GM19468 (cell line): ENCODE results near the gene ICA1.
"Not testable (repeated sequence)": the region's sequence is repeated elsewhere in the genome, so short reads cannot be mapped to it uniquely, and the experiment has no call there.

Experiments used
- ATAC-seq: cut with Tn5 transposase; IDR thresholded peaks from one replicate; pipeline ENCODE4 v1.9.1; 2021; ENCODE audit warnings: mild to moderate bottlenecking, moderate library complexity, moderate number of reproducible peaks; ENCODE audit not compliant: unreplicated experiment; ENCODE audit errors: extremely low read depth

ICA1 gene

DNA sequence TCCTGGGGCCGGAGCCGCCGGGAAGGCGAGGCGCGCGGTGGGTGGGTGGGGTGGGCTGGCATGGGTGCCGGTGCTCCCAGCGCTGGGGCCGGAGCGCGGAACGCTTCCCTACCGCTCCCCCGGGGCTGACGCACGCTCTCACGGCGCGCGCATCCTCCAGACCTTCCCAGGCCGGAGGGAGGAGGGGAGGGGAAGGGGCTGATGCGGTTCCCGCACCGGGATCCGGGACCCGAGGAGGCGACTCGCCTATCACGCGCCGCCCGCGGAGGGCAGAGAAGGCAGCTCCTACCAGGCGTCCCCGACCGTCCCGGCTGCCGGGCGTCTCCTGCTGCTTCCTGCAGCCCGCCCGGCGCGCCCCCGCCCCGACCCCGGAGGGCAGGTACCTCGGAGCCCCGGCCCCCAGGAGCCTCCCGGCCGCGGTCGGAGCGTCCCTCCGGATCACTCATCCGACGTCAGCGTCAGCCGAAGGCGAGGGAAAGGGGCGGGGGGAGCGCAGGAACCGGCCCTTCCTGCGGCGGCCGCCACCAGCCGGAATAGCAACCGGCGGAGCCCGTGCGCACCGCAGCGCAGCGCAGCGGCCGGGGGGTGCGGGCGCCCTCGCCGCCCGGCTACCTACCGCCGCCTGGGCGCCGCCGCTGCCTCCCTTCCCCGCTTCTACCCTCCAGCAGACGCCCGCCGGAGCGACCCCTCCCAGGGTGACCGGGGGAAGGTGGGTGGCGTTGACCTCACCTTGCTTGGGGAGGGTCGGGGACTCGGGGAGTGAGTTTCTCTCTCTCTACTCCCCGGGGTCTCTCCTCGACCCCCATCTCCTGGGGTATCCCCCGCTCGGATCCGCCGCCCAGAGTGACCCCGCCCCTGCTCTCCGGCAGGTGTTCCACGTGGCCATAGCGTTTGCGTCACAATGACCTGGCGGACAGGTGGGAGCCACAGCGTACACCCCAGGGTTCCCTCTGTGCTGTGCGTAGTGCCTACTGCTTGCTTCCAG is at the start of gene ICA1:
TSS of gene ICA1 (minus strand) at position 457 of the 985 bp plus-strand sequence. CDS start 26,241 bp downstream, outside the sequence.
- peak; percentile 31 for ATAC-seq

DNA sequence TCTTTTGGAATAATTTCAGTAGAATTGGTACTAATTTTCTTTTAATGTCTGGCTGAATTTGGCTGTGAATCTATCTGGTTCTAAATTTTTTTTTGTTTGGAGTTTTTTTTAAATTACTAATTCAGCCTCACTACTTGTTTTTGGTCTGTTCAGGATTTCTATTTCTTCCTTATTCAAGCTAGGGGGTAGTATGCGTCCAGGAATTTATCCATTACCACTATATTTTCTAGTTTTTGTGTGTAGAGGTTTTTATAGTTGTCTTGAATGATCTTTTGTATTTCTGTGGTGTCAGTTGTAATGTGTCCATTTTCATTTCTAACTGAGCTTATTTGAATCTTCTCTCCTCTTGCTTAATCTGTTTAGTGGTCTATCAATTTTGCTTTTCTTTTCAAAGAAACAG is 48.9 kb upstream of the ICA1 start:
- no peak for ATAC-seq

DNA sequence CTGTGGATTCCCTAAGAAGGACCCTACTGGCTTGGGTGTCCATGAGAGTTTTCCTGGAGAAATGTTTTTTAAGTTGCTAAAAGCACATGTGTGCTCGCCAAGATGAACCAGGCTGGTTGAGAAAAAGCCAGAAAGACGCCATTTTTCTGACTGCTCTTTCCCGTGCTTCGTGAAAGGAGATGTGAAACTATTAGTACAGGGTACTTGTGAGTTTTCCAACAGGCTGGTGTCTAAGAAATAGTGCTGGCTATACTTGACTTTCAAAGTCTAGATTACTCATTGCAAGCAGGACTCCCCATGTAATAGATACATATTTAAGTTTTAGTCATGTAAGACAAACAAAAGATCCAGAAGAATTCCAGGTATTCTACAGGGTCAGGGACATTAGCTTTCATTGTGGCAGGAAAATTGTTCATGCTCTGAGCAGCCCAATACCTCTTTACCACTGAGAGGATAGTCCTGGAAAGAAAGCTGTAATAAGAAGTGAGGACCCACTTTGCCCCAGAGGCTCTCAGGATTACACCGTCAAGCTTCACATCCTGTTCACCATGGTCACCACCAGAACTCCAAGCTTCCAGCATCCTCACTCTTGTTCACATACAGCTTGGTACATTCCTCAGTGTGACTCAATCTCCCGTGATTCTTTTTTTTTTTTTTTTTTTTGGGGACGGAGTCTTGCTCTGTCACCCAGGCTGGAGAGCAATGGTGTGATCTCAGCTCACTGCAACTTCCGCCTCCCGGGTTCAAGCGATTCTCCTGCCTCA is 43.8 kb upstream of the ICA1 start:
- no peak for ATAC-seq

DNA sequence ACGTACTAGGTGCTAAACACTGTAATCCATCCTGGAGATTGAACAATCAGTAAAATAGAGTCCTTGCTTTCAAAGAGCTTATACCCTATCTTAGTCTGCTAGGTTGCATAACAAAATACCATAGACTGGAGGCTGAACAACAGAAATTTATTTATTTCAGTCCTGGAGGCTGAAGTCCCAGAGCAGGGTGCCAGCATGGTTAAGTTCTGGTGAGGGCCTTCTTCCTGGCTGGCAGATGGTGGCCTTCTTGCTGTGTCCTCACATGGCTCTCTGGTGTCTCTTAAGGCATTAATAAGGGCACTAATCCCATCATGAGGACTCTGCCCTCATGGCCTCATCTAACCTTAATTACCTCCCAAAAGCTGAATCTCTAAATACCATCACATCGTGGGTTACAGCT is 43.1 kb upstream of the ICA1 start:
- ATAC-seq, result no peak

DNA sequence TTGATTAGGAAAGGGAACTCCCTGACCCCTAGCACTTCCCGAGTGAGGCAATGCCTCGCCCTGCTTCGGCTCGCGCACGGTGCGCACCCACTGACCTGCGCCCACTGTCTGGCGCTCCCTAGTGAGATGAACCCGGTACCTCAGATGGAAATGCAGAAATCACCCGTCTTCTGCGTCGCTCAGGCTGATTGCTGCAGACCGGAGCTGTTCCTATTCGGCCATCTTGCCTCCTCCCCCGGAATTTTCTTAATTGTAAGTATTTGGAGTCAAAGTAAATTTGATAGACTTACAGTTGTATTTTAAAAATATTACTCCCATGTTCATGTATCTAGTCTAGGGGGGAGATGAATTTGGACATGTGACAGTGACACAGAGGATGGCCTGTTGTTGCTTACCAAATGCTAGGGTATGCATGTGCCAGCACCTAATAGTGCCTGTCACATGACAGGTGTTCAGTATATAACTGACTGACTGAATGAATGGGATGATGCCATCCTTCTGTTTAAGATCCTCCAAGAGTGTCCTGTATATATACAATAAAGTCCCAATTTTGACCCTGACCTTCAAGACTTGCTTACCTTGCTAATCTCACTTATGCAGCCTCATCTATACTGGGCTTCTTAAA is 42.0 kb upstream of the ICA1 start:
- no peak for ATAC-seq

DNA sequence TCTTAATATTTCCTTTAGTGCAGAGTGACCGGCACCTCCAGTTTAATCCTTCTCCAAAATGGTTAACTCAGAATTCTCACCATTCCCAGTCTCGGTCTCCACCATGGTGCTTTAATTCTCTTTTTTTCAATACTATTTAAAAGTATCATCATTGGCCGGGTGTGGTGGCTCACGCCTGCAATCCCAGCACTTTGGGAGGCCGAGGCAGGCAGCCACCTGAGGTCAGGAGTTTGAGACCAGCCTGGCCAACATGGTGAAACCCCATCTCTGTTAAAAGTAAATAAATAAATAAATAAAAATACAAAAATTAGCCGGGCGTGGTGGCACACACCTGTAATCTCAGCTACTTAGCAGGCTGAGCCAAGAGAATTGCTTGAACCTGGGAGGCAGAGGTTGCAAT is 35.1 kb upstream of the ICA1 start:
- ATAC-seq, result not testable (repeated sequence)

DNA sequence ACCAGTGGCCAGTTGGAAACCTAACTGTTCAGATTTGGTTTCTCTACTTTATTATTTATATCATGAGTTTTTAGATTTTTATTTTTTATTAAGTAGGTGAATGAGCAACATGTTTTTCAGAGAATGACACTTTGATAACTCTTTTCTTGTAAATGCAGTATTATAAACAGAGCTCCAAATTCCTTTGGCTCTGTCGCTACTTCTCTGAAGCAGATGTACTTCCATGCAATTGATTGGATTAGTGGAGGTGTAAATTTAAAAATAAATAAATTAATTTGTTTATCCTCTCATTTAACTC is 34.3 kb upstream of the ICA1 start:
- no peak for ATAC-seq

DNA sequence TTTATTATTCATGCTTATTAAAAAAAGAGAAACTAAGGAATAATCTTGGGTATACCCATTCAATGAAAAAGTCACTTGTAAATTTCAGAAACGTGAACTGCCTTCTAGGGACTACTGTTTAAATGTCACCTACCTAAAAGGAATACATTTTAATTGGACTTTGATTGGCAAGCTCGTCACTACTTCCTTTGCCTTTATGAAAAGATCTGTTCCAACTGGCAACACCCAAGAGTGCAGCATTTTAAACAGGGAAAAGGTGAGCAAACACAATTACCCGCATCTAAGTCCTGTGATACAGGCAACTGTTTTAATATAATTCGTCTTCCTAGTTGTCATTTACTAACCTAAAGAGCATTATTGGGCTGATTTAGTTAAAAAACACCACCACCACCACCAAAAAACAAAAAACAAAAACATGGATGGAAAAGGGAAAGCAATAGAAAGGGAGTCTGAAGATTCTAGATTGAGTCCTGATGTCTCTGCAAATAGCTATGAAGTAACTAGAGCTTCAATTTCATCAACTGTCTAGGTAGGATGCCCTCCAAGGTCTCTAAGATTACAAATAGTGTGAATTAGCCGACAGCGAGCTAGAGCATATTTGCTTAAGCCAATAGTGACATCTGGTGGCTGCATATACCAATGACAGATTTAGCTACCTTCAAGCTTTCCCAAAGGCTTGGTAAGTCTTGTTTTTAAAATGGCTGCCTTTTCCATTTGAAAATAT is 33.8 kb upstream of the ICA1 start:
- ATAC-seq, result no peak

DNA sequence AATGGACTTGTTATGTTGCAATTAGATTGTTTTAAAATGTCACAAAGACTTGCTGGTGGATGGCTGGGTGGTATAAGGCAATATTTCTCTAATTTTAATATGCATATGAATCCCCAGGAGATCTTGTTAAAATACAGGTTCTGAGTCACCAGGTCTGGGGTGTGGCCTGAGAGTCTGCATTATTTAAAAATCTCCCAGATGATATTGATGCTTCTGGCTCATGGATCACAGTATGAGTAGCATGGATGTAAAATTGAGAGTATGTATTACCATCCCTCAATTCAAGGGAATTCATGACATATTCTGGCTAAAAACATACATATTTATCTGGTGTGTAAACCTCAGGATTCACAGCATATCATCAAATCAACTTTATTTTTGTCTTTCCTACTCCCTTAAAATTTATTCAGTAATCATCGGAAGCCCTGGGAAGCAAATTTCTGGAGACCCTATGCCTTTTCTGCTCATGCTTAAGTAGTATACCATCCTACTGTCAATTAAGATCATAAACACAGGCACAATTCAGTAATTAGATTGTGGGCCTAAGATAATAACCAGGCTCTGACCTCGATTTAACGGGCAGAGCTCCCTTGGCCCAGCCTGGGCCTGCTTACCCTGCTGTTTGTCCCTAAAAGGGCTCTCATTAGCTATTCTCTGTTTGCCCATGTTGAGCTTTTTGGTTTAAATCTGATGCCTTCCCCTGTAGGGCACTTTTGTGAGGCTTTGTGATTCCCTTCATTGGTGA is 29.6 kb upstream of the ICA1 start:
- no peak for ATAC-seq

DNA sequence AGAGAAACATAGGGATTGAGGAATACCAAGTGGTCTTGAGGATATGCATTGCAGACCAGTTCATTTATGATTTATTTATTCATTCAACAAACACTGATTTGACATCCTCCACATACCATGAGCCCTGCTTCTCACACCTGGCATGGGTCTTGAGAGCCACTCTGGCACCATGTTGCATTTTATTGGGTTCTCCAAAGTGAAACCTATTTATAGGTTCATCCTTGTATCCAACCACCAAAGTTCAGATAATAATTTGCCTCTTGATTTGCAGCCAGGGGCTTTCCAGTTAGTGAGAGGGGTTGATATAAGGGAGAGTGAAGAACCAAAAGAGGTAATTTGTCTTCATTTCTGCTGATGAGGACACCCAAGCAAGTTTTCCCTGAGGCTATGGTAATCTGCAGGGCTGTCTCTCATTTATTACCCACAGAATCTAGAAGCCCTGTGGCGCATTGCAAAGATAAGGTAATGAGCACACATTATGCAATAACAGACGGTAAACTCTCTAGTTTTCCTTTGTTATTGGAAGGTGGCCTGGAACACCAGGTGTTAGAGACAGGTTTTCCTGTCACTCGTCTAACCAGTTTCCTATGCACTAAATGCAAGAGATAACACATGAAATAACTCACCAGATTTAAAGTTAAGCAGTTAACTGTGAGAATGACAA is 28.8 kb upstream of the ICA1 start:
- ATAC-seq, result no peak

DNA sequence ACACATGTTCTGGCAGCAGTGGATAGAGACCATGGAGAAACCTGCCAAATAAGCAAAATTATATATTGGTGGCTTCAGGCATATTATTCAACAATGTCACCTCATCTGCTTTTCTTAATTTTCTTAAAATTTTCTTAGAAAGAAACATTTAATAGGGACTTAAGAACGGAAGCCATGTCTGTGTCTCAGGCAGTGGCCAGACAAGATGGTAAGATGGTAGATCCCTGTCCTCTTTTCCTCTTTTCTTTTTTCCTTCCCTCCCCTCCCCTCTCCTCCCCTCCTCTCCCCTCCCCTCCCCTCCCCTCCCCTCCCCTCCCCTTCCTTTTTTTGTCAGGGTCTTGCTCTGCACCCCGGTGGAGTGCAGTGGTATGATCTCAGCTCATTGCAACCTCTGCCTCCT is 24.2 kb upstream of the ICA1 start:
- no peak for ATAC-seq

DNA sequence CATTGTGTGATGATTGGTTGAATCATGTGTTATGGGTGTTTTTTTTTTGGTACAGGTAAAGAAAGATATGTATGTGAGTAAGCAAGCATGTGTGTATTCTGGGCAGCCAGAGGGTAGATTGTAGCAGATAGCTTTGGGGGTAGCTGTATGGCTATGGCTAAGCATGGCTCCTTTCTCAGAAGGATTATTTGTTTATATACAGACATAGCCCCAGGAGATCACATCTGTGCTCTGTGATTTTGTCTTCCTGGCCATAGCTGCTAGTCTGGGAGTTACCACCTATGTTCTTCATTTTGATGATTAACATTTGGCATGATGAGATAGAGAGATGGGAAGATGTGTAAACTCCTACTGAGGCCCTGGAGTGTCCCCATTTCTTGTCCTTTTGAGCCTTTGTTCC is 23.2 kb upstream of the ICA1 start:
- ATAC-seq, result no peak

DNA sequence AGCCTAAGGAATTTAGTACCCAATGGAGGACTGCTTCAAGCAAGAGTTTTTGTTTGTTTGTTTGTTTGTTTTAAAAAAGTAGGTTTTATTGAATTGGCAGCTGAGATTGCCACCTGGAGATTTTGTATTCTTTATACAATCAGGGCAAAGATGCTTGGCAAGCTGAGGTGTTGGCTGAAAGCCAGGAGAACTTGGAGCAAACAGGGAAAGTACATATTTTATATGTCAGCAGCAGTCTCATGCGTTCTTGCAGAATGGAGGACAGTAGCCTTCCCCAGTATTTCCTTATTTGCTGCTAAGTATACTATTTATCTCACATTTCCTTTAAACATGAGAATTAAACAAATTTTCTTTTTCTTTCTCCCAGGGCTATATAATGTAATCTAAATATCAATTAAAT is 22.6 kb upstream of the ICA1 start:
- no peak for ATAC-seq

DNA sequence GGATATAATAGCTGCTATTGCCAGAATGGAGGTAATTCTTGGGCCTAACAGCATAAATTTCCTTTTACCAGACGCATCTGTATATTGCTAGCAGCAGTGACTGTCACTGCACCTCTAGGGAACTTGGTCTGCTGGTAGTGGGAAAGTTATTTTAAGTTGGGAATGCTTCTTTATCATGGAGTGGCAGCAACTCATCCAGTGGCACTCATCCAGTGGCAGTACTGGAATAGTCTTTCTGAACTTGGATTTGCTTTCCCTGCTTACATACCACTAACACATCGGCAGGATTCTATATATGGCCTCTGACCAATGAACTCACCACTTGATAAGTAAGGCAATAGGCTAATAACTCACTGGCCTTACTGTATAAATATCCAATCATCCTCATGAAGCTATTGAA is 22.0 kb upstream of the ICA1 start:
- no peak for ATAC-seq

DNA sequence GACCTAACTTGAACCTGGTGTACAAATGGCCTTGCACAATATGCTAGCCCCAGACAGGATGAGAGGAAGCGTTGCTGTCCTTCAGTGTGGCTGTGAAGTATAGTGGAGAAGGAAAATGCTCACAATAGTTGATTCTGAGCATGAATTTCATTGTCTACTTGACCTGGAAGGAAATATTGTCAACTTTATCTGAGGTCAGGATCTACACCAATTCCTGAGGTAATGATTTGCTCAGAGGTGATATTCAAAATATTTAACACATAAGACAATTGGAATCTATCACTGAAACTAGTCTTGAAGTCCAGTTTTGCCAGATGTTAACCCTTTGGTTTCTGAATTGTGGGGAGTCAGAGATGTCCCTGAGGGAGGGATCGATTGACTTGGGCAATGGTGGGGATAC is 20.9 kb upstream of the ICA1 start:
- ATAC-seq, result no peak

DNA sequence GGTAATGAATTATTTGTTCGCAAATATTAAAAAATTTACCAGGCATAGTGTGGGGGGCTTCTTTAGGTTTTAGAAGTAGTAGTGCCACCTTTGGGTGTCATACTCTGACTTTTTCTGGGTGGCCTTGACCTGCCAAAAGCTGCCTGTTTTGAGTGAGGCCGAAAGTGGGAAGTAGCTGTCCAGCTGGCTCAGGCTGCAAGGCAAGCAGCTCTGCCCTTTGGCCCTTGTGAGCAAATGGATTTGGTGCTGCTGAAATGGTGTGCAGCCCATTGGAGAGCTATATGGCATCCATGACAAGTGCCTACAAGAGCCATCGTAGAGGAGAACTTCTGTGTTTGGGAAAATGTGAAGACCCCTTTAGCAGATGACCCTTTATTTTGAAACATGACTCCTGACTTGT is 20.2 kb upstream of the ICA1 start:
- no peak for ATAC-seq

DNA sequence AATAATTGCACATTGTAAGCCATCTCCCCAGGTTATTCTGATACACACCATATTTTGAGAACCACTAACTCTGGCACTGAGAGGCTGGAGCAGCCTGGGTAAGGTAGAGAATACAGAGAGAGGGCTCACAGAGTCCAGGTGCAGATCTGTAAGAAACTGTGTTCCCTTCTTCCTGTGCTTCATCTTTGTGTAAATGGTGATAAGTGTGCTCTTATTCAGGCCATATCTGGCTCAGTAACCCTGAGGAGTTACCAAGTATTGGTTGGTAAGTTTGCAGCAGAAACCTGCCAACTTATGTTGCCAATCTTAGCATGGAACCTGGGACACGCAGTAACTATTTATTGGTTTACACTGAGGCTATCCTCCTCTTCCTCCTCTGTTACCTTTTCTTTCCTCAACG is 16.2 kb upstream of the ICA1 start:
- no peak for ATAC-seq

DNA sequence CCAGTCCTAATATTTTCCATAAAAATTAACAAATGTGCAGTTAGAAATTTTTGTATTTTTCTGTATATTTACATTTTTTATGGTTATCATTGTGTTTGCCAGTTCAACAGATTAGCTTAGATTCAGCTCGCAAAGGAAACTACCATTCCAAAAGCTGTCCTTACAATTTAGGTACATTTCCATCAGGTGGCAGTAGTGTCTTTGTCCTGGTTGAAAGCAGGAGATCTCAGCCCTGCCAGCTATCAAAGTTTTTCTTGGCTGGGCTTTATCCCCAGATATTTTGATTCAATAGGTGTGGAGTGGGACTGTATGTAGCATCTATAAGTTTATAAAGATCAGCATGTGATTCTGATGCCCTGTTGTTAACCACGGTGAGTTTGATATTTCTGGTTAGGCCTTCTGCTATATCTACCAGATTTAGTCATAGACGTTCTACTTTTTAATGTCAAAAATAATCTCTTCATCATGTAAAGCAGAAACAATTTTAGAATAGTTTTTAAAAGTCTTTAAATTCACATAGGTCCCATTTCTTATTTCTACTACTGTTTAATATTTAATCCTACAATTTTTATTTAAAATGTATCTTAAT is 15.5 kb upstream of the ICA1 start:
- ATAC-seq, result no peak

DNA sequence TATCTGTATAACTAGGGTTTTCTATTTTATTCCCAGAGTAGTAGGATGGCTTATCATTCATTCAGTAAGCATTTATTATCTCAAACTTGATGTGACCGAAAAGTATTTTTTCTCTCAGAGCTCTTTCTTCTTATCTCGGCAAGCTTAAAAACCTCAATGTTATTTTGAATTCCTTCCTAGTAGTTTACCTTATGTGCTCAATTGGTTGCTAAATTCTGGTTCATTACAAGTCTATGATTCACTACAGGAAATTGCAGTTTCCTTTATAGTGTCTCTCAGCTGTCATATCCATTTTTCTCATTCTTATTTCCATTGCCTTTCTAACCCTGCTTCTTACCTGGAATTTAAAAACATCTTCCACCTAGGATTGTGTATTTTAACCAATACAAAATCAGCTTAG is 12.6 kb upstream of the ICA1 start:
- no peak for ATAC-seq
